Activated T-helper 9 cell treated with anti-CD3 and anti-CD28 coated beads, Interleukin-2, amount 50 U/mL, for 16 hours (primary cell): ENCODE results near the gene TMED9.
"Not testable (repeated sequence)": the region's sequence is repeated elsewhere in the genome, so short reads cannot be mapped to it uniquely, and the experiment has no call there.

Source experiments
- DNase-seq: peaks from one replicate; pipeline ENCODE4 v3.0.0-alpha.2; 2020; ENCODE audit warnings: low read depth

The TMED9 gene

DNA sequence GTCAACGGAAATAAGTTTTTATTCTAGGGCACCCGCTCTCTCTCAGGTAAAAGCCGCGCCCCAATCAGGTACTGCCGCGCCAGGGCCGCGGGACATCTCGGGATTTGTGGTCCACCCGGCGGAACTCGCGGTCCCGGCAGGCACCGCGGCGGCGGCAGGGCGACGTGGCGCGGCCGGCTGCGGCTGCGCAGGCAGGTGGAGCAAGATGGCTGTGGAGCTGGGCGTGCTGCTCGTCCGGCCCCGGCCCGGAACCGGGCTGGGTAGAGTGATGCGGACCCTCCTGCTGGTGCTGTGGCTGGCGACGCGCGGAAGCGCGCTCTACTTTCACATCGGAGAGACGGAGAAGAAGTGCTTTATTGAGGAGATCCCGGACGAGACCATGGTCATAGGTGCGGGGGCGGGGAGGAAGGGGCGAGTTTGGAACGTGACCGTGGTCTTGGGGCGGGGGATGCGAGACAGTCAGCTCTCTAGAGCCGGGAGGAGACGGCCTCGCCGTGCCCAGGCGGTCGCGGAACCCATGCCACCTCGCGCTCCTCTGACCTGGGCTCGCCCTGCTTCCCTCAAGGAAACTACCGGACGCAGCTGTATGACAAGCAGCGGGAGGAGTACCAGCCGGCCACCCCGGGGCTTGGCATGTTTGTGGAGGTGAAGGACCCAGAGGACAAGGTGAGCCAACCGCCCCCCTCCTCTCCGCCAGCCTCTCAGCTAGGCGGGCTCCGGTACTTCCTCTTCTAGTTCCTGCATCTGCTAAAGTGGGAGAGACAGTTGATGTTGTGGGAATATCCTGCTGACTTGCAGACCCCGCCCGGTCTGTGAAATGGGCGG is at the start of gene TMED9:
Gene TMED9, plus strand, starts transcription at position 194 of the 825 bp plus-strand sequence. Its CDS starts 12 bp downstream, at position 206.
- DNase-seq = peak; percentile 86

DNA sequence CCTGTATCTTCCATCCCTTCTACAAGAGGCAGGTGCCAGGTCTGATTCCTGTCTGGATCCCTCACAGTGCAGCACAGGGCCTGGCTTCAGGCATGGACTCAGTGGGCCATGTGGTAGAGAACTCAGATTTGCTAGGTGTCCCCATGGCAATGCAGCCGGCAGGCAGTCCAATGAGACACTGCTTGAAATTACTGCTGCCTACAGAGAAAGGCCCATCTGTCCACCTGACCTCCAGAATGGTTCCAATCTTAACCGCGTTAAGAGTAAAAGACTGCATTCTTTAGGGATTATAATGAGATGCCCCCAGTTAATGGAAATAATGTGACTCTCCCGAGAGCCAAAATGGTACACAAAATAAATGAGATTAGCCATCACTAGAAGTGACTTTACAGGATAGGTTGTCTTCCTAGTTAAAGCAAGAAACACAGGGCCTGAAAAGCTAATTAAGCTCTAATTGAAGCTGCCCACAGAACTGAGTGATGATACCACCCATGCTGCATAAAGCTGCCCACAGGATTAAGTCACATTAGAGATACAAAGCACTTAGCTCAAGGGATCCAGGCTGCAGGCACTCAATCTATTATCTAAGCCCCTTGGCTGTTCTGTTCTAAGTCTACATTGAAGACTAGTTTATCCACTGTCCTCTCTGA is 49.1 kb upstream of the TMED9 start:
- no peak for DNase-seq

DNA sequence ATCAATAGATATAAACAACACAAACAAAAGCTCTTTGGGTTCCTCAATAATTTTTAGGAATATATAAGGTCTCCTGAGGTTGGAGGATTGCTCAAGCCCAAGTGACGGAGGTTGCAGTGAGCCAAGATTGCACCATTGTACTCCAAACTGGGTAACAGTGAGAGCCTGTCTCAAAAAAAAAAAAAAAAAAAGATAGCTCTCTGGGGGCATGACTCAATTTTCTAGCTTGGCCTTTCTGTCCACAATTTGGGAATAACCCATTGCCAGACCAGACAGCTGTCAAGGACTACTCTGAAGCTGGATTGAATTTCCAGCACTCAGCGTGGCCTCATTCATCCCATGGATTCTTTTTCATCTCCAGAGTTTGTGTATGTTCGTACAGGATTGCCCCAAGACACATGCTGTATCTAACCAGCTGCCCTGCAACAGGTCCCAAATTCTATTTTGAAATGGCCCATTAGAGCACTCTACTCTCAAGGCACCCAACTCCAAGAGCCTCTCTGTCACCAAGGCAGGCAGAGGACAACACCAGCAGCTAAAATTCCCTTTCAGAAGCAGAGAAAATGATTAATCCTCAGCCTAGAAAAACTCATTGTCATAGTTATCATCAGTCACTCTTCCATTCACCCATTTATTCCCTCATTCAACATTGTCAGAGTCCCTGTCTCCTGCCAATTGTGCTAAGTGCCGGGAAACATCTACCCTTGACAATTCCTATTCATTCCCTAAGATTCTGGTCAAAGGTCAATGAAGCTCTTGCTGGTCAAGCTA is 46.3 kb upstream of the TMED9 start:
- DNase-seq = no peak

DNA sequence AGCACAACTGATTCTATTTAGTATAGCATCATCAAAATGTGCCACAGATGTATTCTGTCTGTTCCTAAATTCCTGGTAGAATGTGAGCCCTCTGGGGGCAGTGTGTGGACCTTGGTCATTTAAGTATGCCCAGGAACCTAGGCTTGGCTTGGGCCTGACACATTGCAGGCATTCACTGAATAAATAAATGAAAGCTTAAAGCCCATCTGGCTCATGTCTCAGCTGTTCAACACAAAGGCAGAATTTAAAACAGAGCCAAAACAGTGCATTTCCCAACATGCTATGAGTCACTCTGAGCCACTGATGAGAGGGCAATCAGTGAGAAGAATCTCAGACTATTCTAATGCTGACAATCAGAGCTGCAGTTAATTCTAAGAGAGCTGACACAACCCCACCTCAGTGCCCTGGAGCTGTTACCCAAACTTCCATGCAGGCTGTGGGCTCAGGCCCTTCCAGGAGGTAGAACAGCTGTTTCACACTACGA is 45.7 kb upstream of the TMED9 start:
- DNase-seq = no peak

DNA sequence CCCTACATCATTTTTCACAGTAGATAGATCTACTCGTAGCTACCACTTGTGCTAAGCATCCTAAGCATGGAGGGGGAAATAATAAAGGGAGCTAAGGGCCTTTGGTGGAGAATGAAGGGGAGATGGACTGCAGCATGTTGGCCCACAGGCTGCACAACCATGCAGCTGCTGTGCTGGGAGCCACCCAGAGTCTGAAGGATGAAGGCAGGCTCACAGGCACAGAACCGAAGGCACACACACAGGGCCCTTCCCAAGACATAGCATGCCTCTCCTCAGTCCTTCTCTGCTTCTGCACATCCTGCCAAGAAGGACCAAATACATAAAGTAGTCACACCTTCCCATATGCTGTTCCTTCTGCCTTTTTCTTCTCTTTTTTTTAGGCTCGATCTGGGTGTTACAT is 44.3 kb upstream of the TMED9 start:
- DNase-seq = no peak

DNA sequence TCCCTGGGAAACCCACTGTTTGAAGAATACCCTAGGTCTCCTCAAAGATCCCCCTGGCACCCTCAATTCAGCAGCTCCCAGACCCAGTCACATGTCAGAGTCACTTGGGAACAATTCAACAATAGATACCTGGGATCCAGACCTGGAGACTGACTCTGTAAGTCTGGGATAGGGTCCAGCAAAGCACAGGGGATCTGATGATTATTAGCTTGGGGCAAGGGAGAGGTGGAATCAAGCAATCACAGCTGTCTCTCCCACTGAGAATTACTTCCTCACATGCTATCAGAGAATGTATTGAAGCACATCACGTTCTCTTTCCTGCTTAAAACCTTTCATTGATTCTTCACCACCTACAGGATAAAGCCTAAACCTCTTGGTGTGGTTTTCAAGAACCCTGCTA is 43.5 kb upstream of the TMED9 start:
- no peak for DNase-seq

DNA sequence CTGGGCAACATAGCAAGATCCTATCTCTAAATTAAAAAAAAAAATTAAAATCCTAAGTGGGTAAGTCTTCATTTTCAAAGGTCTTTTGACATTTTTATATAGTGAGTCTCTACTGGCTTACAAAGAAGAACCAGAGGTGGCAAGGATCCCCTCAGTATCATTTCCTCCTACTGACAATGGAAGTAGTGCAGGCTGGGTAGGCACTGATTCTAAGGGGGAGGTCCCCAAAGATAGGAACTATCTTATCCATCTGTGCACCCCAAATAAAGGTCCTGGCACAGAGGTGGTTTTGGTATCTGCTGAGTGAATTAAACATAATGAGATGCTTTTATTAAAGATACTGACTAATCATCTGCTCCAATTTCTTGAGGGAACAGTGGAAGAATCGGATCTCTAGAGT is 41.9 kb upstream of the TMED9 start:
- no peak for DNase-seq

DNA sequence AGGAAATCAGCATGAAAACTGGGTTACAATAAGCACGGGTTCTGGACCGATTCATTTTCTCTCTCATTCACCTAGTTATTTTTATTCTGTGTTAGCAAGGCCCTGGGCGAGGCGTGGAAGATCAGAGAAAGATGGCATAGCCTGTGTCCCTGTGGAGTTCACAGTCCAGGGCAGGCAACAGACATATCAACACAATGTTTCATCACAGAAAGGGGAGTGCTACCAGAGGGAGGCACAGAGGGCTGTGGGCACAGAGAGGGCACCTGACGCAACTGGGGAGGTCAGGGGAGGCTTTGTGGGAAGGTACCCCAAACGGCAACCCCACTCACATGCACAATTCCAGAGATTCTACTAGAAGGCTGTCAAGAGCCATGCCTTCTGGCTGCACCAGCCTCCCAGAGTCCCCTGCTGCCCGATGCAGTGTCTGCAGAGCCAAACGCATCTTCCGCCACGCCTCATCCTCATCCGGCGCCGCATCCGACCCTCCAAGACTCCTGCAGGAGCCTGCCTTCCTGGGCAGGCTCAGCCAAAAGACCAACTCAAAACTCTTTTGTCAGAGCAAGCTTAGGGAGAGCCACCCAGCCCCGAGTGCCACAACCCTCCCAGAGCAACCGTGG is 39.1 kb upstream of the TMED9 start:
- DNase-seq = no peak

DNA sequence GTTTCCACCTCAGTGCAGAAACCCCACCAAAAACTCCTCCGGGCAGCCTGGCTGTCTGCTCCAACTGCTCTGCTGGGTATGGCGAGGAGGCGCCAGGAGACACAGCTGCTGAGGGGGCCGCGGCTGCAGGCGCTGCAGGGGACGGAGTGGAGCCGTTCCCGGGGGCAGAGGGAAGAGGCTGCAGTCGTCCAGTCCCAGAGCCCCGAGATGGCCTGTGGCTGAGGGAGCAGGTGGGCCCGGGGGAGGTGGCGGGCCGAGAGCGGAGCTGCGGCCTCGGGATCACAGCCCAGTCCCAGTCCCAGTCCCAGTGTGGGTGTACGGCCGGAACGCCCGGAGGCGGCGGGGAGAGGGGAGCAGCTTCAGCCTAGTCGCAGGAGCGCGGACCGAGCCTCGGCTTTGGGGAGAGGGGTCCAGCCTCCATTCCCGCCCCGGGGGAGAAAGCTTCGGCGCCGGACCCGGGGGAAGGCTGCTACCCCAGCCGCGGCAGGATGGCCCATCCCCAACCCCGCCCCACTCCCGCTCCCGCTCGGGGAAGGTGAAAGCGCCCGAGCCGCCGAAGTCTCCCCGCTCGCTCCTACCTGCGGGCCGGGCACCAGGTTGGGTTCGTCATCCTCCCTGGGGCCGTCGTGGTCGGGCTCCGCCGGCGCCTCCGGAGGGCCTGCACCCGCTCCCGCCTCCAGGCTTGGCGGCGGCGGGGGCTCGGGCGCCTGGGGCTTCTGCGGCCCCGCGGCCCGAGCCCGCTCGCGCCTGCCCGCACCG is 38.2 kb upstream of the TMED9 start:
- peak; percentile 30 for DNase-seq

DNA sequence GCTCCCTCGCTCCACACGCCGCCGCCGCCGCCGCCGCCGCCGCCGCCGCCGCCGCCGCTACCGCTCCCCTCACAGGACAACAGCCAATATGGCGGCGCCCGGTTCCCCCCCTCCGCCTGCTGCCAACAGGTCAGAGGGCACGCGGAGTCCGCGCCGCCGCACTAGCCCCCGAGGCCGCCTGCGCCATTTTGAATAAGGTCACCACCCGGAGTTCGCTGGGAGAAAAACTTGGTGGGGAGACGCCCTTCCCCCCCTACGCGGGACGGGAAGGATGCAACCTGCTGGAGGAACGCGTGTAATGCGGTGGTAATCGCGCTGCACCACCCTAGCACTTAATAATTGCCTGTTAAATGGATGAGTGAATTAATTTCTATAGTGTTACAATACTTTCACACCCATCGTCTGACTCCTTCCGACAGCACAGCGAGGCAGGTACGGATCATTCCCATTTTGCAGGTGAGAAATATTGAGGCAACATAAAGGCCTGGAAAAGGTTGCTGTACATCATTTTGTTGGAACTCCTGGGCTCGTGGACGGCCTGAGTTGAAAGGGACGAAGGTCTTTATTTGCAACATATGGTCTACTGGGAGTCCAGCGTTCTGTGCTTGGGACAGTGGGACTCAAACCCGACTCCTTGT is 37.4 kb upstream of the TMED9 start, which contains the start of gene FAM193B:
Gene FAM193B, minus strand, starts transcription at position 90 of the 638 bp plus-strand sequence. CDS start 105 bp downstream, outside the sequence.
- DNase-seq = peak; percentile 93

DNA sequence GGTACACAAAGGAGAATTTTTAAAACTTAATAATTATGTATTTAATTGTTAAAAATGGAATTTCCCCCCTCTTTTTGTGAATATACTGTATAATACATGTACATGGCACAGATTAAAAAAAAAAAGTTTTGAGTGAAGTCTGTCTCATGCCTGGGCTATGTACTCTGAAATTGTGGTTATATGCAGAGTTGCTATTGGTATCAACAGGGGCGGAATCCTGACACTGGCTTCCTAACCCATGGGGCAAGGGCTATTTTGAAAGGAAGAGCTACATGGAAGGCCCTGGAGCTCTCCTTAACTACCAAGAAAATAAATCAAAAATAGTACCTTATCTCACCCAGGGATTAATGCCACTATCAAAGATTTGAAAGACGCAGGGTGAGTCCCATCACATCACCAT is 36.8 kb upstream of the TMED9 start:
- DNase-seq = no peak

DNA sequence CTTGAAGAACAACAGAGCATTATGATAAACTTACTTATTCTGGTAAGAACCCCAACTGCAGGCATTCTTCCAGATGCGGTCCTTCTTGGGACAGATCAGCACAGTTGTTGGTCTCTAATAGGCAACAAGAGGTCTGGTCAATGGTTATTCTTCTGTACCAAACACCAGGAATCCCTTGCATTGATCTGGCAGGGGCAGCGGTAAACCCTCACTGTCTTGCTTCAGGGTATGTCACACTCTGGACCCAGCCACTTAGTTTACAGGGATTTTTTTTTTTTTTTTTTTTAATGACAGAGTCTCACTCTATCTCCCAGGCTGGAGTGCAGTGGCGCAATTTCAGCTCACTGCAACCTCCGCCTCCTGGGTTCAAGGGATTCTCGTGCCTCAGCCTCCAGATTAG is 36.3 kb upstream of the TMED9 start:
- no peak for DNase-seq

DNA sequence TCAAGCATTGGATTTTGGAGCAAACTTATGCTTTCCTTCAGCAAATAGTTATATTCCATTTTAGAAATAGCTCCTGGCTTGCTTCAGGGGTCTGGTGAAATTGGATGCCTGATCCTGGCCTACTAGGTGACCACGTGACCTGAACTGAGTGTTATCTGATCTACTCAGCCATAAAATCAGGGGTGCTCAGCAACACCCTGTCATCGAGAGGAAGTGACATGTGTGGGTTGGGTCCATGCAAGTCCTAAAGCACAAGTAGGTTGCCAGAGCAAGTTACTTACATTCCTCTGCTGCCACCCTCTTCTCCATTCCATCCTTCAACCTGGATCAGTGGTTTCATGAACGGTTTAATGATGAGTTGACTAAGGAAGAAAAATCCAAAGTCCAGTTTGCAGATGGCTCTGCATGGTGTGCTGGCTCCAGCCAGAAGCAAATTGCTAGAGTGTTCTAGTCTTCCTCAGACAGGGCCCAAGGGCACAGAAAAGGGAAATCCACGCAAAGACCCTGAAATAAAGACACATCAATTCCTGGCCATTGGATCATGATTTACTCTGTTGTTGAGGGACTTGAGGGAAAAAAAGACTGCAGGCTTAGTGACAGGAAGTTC is 34.9 kb upstream of the TMED9 start:
- DNase-seq = no peak

DNA sequence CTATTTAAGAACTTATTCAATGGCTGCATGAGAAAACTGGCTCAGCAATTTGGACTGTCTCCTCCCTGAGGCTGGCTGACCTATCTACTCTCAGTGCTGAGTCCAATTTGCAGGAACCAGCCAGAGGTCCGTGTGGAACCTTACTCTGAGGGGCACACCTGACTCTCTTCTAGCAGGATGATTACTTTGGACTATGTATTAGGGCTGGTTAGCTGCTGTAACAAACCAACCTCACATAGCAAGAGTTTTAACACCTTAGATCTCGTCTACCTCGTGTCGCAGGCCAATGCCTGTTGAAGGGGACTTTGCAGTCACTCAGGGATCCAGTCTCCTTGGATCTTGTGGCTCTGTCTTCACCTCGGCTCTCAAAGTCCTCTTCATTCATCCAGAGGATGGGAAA is 34.2 kb upstream of the TMED9 start:
- DNase-seq = no peak

DNA sequence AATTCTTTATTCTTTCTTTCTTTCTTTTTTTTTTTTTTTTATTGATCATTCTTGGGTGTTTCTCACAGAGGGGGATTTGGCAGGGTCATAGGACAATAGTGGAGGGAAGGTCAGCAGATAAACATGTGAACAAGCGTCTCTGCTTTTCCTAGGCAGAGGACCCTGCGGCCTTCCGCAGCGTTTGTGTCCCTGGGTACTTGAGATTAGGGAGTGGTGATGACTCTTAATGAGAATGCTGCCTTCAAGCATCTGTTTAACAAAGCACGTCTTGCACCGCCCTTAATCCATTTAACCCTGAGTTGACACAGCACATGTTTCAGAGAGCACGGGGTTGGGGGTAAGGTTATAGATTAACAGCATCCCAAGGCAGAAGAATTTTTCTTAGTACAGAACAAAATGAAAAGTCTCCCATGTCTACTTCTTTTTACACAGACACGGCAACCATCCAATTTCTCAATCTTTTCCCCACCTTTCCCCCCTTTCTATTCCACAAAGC is 32.5 kb upstream of the TMED9 start:
- not testable (repeated sequence) for DNase-seq

DNA sequence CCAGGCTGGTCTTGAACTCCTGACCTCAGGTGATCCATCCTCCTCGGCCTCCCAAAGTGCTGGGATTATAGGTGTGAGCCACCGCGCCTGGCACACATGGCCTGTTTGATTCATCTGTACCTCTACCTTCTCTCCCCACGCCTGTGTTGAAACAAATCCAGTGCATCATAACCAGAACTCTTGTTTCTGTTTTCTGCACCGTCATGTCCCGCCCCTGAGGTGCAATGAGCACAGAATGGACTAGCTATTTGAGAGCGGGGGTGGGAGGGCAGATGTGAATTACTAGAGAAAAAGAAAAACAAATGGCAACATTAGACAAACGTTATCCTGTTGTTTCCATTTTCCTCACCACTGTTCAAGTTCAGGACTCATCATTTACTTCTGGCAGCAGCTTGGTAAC is 27.0 kb upstream of the TMED9 start:
- no peak for DNase-seq

DNA sequence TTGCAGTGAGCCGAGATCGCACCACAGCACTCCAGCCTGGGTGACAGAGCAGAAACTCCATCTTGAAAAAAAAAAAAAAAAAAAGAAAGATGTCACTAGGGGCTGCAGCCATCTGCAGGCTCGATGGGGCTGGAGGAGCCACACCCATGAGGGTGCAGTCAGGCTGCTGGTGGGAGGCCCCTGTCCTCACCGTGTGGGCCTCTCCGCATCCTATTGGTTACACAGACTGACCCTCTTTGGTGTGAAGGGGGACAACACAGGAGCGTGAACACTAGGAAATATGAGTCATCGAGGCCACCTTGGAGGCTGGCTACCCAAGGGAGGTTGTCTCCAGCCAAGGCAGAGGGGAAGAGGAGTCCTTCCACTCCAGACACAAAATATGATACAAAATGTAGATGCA is 23.7 kb upstream of the TMED9 start:
- no peak for DNase-seq

DNA sequence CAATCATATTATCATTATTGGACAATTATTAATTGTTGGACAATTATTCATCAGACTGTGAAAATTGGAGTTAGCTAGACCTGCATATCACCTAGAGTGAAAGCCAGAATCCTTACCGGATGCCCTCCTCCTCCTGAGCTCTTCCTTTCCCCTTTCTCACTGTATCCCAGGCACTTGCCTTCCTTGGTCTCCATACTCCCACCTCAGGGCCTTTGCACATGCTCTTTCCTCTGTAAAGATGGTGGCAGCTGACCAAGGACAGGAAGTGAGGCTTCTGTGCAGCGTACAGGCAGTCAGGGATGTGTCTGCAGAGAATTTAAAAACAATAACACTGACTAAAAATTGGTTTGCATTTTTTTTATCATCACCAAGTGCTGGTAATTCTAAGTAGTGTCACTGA is 22.1 kb upstream of the TMED9 start:
- no peak for DNase-seq

DNA sequence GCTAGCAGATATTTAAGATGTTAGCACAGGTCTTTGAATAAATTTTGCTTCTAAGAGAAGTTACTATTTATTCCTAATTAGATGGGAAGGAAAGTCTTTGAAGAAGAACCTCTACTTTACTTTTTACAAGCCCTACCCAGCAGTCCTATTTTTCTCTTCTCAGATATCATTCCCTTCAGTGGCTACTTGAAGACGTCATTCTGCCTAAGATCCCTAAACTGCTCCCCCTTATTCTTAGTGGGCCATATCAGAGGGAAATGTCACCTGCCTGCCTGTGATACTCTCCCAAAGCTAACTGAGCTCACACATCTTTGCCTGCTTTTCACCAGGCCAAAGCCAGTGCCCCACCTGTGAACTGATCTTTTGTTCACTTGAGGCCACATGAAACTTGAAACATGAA is 16.5 kb upstream of the TMED9 start:
- no peak for DNase-seq

DNA sequence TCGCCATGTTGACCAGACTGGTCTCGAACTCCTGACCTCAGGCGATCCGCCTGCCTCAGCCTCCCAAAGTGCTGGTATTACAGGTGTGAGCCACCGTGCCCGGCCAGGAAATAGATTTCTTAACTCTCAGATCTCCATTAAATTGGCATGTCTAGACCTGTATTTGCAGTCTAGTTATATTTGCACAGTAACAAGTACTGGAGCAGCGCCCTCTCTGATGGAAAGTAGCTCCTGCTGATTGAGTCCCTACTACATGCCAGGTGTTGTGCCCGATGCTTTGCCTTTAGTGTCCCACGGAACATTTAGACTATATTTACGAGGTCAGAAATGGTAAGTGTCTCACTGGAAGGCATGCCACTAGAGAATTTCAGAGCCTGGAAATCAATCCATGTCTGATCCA is 15.8 kb upstream of the TMED9 start:
- DNase-seq = no peak
